ENCODE measurements around the gene USP28. TPM values are rescaled to one million over a fixed set of nuclear protein-coding genes. Genes with fewer than 3 reads are reported as not detected.

Gene USP28
- total RNA-seq, 4 donors from 2014 or later, result 13.4 to 19.6 (median 14.1) TPM

GRCh38 chr11:113873236-113873626 is 2.1 kb downstream of the USP28 start:
- no peak for TF ChIP-seq EP300 (IDR thresholded peaks at IDR 0.05)
- no peak for TF ChIP-seq POLR2A (IDR thresholded peaks at IDR 0.05)
- no peak for TF ChIP-seq POLR2AphosphoS5 (IDR thresholded peaks at IDR 0.05)
- TF ChIP-seq, protein P1, sequence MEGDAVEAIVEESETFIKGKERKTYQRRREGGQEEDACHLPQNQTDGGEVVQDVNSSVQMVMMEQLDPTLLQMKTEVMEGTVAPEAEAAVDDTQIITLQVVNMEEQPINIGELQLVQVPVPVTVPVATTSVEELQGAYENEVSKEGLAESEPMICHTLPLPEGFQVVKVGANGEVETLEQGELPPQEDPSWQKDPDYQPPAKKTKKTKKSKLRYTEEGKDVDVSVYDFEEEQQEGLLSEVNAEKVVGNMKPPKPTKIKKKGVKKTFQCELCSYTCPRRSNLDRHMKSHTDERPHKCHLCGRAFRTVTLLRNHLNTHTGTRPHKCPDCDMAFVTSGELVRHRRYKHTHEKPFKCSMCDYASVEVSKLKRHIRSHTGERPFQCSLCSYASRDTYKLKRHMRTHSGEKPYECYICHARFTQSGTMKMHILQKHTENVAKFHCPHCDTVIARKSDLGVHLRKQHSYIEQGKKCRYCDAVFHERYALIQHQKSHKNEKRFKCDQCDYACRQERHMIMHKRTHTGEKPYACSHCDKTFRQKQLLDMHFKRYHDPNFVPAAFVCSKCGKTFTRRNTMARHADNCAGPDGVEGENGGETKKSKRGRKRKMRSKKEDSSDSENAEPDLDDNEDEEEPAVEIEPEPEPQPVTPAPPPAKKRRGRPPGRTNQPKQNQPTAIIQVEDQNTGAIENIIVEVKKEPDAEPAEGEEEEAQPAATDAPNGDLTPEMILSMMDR (IDR thresholded peaks at IDR 0.05), result no peak
- Histone ChIP-seq H3K36me3 (no peaks in the 10 kb centered on the region), H3K4me3 (no peak overlapping the region), H3K27ac (no peak overlapping the region), H3K27me3 (no peaks in the 10 kb centered on the region), H3K9me3 (no peaks in the 10 kb centered on the region), H3K4me1 (peaks cover 21% of the 10 kb centered on the region)
- WGBS, result 66% methylated on average over 5 of the region's 5 CpGs
- no peak for DNase-seq (ENCODE audit: low spot score in 2 of 2)

DNA sequence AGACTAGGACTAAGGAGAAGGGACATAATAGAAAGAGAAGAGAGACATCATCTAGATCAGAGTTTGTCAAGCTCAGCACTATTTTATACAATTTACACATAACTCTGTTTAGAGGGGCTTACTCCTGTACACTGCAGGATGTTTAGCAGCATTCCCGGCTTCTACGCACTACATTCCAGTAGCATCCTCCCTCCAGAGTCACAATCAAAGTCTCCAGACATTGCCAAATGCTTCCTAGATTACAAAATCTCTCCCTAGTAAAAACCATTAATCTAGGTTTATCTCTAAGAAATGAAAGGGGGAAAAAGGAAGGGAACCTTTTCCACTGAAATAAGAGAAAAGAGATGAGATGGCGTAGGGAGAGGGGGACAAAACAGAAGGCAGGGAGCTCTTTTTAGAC is 4.0 kb downstream of the USP28 start:
- no peak for DNase-seq (ENCODE audit: low spot score in 2 of 2)
- WGBS, result 91% methylated on average over 3 of the region's 3 CpGs
- Histone ChIP-seq H3K4me1 (peaks cover 18% of the 10 kb centered on the region), H3K27ac (no peak overlapping the region), H3K36me3 (no peaks in the 10 kb centered on the region), H3K9me3 (no peaks in the 10 kb centered on the region), H3K4me3 (no peak overlapping the region), H3K27me3 (no peaks in the 10 kb centered on the region)
- TF ChIP-seq, protein P1 (IDR thresholded peaks at IDR 0.05), result no peak
- no peak for TF ChIP-seq POLR2AphosphoS5 (IDR thresholded peaks at IDR 0.05)
- no peak for TF ChIP-seq POLR2A (IDR thresholded peaks at IDR 0.05)
- TF ChIP-seq EP300 (IDR thresholded peaks at IDR 0.05), result no peak

DNA sequence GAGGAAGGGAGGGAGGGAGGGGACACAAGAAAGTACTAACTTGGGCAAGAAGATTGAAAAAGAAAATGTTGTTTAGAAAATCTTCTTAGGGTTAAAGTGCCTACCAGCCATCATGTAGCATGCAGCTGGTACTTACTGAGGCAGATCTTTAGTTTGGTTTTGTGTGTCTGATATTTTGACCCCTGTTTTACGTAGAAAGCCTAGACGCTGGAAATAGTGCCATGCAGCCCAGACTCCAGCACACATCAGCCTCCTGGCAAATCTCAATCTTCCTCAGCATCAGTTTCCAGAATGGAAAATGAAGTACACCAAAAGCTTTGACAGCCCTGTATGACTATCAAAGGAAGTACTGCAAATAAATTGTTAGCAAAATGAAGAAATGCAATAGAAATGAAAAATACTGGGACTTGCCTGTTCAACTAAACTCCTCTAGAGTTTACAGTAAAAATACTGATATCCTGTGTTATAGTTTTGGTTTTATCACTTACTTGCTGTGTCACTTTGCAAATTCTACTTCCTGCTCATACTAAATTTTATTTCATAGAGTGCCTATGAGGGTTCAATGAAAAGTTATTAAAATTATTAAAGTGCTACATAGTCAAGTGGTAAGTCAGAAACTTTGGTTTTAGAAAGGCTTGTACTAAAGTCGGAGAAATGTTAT is 7.4 kb downstream of the USP28 start:
- no peak overlapping the region for H3K27ac ChIP-seq
- WGBS, result 90% methylated on average over 3 of the region's 3 CpGs
- TF ChIP-seq, protein P1 (IDR thresholded peaks at IDR 0.05), result no peak
- TF ChIP-seq EP300 (IDR thresholded peaks at IDR 0.05), result no peak
- TF ChIP-seq POLR2A (IDR thresholded peaks at IDR 0.05), result no peak
- no peak for TF ChIP-seq POLR2AphosphoS5 (IDR thresholded peaks at IDR 0.05)
- no peaks in the 10 kb centered on the region for H3K9me3 ChIP-seq
- DNase-seq (ENCODE audit: low spot score in 2 of 2), result no peak
- no peaks in the 10 kb centered on the region for H3K36me3 ChIP-seq
- peaks cover under 1% of the 10 kb centered on the region for H3K4me1 ChIP-seq
- H3K4me3 ChIP-seq, result no peak overlapping the region
- H3K27me3 ChIP-seq, result no peaks in the 10 kb centered on the region

DNA sequence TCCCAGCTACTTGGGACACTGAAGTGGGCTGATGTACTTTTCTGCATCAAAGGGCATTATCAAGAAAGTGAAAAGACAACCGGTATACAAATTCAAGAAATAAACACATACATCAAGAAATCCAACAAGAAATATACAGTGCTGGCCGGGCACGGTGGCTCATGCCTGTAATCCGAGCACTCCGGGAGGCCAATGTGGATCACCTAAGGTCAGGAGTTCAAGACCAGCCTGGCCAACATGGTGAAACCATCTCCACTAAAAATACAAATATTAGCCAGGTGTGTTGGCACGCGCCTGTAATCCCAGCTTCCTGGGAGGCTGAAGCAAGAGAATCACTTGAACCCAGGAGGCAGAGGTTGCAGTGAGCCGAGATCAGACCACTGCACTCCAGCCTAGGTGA is 9.5 kb downstream of the USP28 start:
- 93% methylated on average over 8 of the region's 8 CpGs for WGBS
- no peaks in the 10 kb centered on the region for H3K36me3 ChIP-seq
- no peaks in the 10 kb centered on the region for H3K27me3 ChIP-seq
- TF ChIP-seq, protein P1 (IDR thresholded peaks at IDR 0.05), result no peak
- no peak for TF ChIP-seq EP300 (IDR thresholded peaks at IDR 0.05)
- no peak for TF ChIP-seq POLR2A (IDR thresholded peaks at IDR 0.05)
- no peak for TF ChIP-seq POLR2AphosphoS5 (IDR thresholded peaks at IDR 0.05)
- no peak overlapping the region for H3K4me3 ChIP-seq
- no peaks in the 10 kb centered on the region for H3K9me3 ChIP-seq
- no peak for DNase-seq (ENCODE audit: low spot score in 2 of 2)
- no peak overlapping the region for H3K27ac ChIP-seq
- H3K4me1 ChIP-seq, result no peaks in the 10 kb centered on the region

DNA sequence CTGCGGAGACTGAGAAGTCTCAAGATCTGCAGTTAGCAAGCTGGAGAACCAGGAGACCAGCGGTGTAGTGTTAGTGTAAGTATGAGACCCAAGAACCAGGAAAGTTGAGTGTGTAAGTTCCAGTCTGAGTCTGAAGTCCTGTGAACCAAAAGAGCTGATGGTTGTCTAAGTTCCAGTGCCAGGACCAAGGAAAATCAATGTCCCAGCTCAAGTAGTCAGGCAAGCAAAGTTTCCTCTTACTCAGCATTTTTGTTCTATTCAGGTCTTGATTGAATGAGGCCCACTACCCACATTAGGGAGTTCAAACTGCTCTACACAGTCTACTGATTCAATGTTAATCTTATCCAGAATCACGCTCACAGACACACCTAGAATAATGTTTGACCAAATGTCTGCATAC is 11.0 kb downstream of the USP28 start:
- H3K4me3 ChIP-seq, result no peak overlapping the region
- peaks cover 7% of the 10 kb centered on the region for H3K4me1 ChIP-seq
- H3K9me3 ChIP-seq, result no peaks in the 10 kb centered on the region
- H3K36me3 ChIP-seq, result no peaks in the 10 kb centered on the region
- no peaks in the 10 kb centered on the region for H3K27me3 ChIP-seq
- no peak overlapping the region for H3K27ac ChIP-seq
- 98% methylated on average over 3 of the region's 3 CpGs for WGBS
- no peak for DNase-seq (ENCODE audit: low spot score in 2 of 2)
- TF ChIP-seq EP300 (IDR thresholded peaks at IDR 0.05) (no peak), POLR2A (IDR thresholded peaks at IDR 0.05) (no peak), POLR2AphosphoS5 (IDR thresholded peaks at IDR 0.05) (no peak)
- TF ChIP-seq, protein P1 (IDR thresholded peaks at IDR 0.05), result no peak
